ENCODE data around the gene UEVLD.

The UEVLD gene

GRCh38 chr11:18540207-18541009 is 48.1 kb downstream of the UEVLD start:
- H2BK5ac ChIP-seq (ENCODE audit: low read depth, low read length, poor library complexity) = no peak overlapping the region
- DNase-seq = peak in 1 of 2 donors; percentile 54
- H2AK5ac ChIP-seq (ENCODE audit: low read length) = no peak overlapping the region
- H3K4me3 ChIP-seq (ENCODE audit: low read depth, low read length) = no peak overlapping the region
- H3K18ac ChIP-seq (ENCODE audit: low read length) = no peak overlapping the region
- H3K23ac ChIP-seq (ENCODE audit: low read length) = no peak overlapping the region
- no peak overlapping the region for H4K91ac ChIP-seq (ENCODE audit: low read depth, low read length)
- H2BK120ac ChIP-seq (ENCODE audit: insufficient read depth, low read length, poor library complexity) = no peak overlapping the region
- H3K9ac ChIP-seq (ENCODE audit: low read length) = no peak overlapping the region
- WGBS (ENCODE audit: extremely low coverage, insufficient coverage, insufficient read length) = no CpG with 5 or more reads among the region's 1 CpG
- no peak overlapping the region for H3K4me2 ChIP-seq (ENCODE audit: low read length)
- no peak overlapping the region for H4K8ac ChIP-seq (ENCODE audit: low read depth, low read length)
- H3K27me3 ChIP-seq (ENCODE audit: insufficient read depth, low read length) = no peaks in the 10 kb centered on the region
- no peak overlapping the region for H3K14ac ChIP-seq (ENCODE audit: low read length)
- no peak overlapping the region for H3K27ac ChIP-seq (ENCODE audit: low read depth, low read length)
- no peak overlapping the region for H3K4ac ChIP-seq (ENCODE audit: low read depth, low read length)
- H3K9me3 ChIP-seq (ENCODE audit: insufficient read depth, low read depth, low read length) = no peaks in the 10 kb centered on the region
- H2BK12ac ChIP-seq (ENCODE audit: low read length) = no peak overlapping the region
- no peak overlapping the region for H2AFZ ChIP-seq (ENCODE audit: insufficient read depth, low read length, poor library complexity)
- H3K36me3 ChIP-seq (ENCODE audit: control insufficient read depth in 1 of 2, insufficient read depth in 2 of 2, low read length in 2 of 2) = peaks cover 6 to 12% of the 10 kb centered on the region in 2 experiments
- no peaks in the 10 kb centered on the region for H3K79me1 ChIP-seq (ENCODE audit: low read length)
- no peaks in the 10 kb centered on the region for H3K79me2 ChIP-seq (ENCODE audit: control insufficient read depth, insufficient read depth, low read length, poor library complexity)
- no peak overlapping the region for H4K12ac ChIP-seq (ENCODE audit: low read depth, low read length)
- H3K4me1 ChIP-seq (ENCODE audit: control insufficient read depth in 1 of 2, insufficient read depth in 2 of 2, low read length in 2 of 2) = no peaks in the 10 kb centered on the region

- H3K9me3 ChIP-seq (ENCODE audit: insufficient read depth, low read depth, low read length) = no peaks in the 10 kb centered on the region
- no peak for DNase-seq
- no peaks in the 10 kb centered on the region for H3K4me1 ChIP-seq (ENCODE audit: control insufficient read depth in 1 of 2, insufficient read depth in 2 of 2, low read length in 2 of 2)
- H3K27ac ChIP-seq (ENCODE audit: low read depth, low read length) = no peak overlapping the region
- H2BK5ac ChIP-seq (ENCODE audit: low read depth, low read length, poor library complexity) = no peak overlapping the region
- no peak overlapping the region for H2BK120ac ChIP-seq (ENCODE audit: insufficient read depth, low read length, poor library complexity)
- H3K18ac ChIP-seq (ENCODE audit: low read length) = no peak overlapping the region
- H2AK5ac ChIP-seq (ENCODE audit: low read length) = no peak overlapping the region
- H4K12ac ChIP-seq (ENCODE audit: low read depth, low read length) = no peak overlapping the region
- no peak overlapping the region for H3K4ac ChIP-seq (ENCODE audit: low read depth, low read length)
- H2AFZ ChIP-seq (ENCODE audit: insufficient read depth, low read length, poor library complexity) = no peak overlapping the region
- no peak overlapping the region for H2BK12ac ChIP-seq (ENCODE audit: low read length)
- no peak overlapping the region for H3K14ac ChIP-seq (ENCODE audit: low read length)
- no peak overlapping the region for H4K8ac ChIP-seq (ENCODE audit: low read depth, low read length)
- H3K27me3 ChIP-seq (ENCODE audit: insufficient read depth, low read length) = no peaks in the 10 kb centered on the region
- no peaks in the 10 kb centered on the region for H3K79me2 ChIP-seq (ENCODE audit: control insufficient read depth, insufficient read depth, low read length, poor library complexity)
- H3K9ac ChIP-seq (ENCODE audit: low read length) = no peak overlapping the region
- H3K4me3 ChIP-seq (ENCODE audit: low read depth, low read length) = no peak overlapping the region
- H3K79me1 ChIP-seq (ENCODE audit: low read length) = no peaks in the 10 kb centered on the region
- no peak overlapping the region for H4K91ac ChIP-seq (ENCODE audit: low read depth, low read length)
- H3K4me2 ChIP-seq (ENCODE audit: low read length) = no peak overlapping the region
- no CpG with 5 or more reads among the region's 1 CpG for WGBS (ENCODE audit: extremely low coverage, insufficient coverage, insufficient read length)
- peaks cover 6 to 8% of the 10 kb centered on the region in 2 experiments for H3K36me3 ChIP-seq (ENCODE audit: control insufficient read depth in 1 of 2, insufficient read depth in 2 of 2, low read length in 2 of 2)
- no peak overlapping the region for H3K23ac ChIP-seq (ENCODE audit: low read length)
Observed at GRCh38 chr11:18536209-18536608, 52.3 kb downstream of the UEVLD start.

- Histone ChIP-seq H2AK5ac (ENCODE audit: low read length) (no peak overlapping the region), H3K14ac (ENCODE audit: low read length) (no peak overlapping the region), H3K79me1 (ENCODE audit: low read length) (no peaks in the 10 kb centered on the region), H2AFZ (ENCODE audit: insufficient read depth, low read length, poor library complexity) (no peak overlapping the region), H4K8ac (ENCODE audit: low read depth, low read length) (no peak overlapping the region), H3K9ac (ENCODE audit: low read length) (no peak overlapping the region), H3K27me3 (ENCODE audit: insufficient read depth, low read length) (no peaks in the 10 kb centered on the region), H3K4me3 (ENCODE audit: low read depth, low read length) (no peak overlapping the region), H2BK12ac (ENCODE audit: low read length) (no peak overlapping the region), H3K79me2 (ENCODE audit: control insufficient read depth, insufficient read depth, low read length, poor library complexity) (no peaks in the 10 kb centered on the region), H3K23ac (ENCODE audit: low read length) (no peak overlapping the region), H3K9me3 (ENCODE audit: insufficient read depth, low read depth, low read length) (no peaks in the 10 kb centered on the region), H4K12ac (ENCODE audit: low read depth, low read length) (no peak overlapping the region), H2BK5ac (ENCODE audit: low read depth, low read length, poor library complexity) (no peak overlapping the region), H3K18ac (ENCODE audit: low read length) (no peak overlapping the region), H3K36me3 (ENCODE audit: control insufficient read depth in 1 of 2, insufficient read depth in 2 of 2, low read length in 2 of 2) (peaks cover 6 to 8% of the 10 kb centered on the region in 2 experiments), H3K4ac (ENCODE audit: low read depth, low read length) (no peak overlapping the region), H3K4me1 (ENCODE audit: control insufficient read depth in 1 of 2, insufficient read depth in 2 of 2, low read length in 2 of 2) (no peaks in the 10 kb centered on the region), H3K4me2 (ENCODE audit: low read length) (no peak overlapping the region), H2BK120ac (ENCODE audit: insufficient read depth, low read length, poor library complexity) (no peak overlapping the region), H4K91ac (ENCODE audit: low read depth, low read length) (no peak overlapping the region), H3K27ac (ENCODE audit: low read depth, low read length) (no peak overlapping the region)
- WGBS (ENCODE audit: extremely low coverage, insufficient coverage, insufficient read length) = no CpG with 5 or more reads among the region's 1 CpG
- DNase-seq = no peak
Observed at GRCh38 chr11:18534245-18534644, 54.3 kb downstream of the UEVLD start.

- Histone ChIP-seq H3K36me3 (ENCODE audit: control insufficient read depth in 1 of 2, insufficient read depth in 2 of 2, low read length in 2 of 2) (peaks cover 5 to 6% of the 10 kb centered on the region in 2 experiments), H3K14ac (ENCODE audit: low read length) (no peak overlapping the region), H3K4me2 (ENCODE audit: low read length) (no peak overlapping the region), H3K4ac (ENCODE audit: low read depth, low read length) (no peak overlapping the region), H2BK12ac (ENCODE audit: low read length) (no peak overlapping the region), H3K4me1 (ENCODE audit: control insufficient read depth in 1 of 2, insufficient read depth in 2 of 2, low read length in 2 of 2) (no peaks in the 10 kb centered on the region), H2AFZ (ENCODE audit: insufficient read depth, low read length, poor library complexity) (no peak overlapping the region), H4K8ac (ENCODE audit: low read depth, low read length) (no peak overlapping the region), H4K91ac (ENCODE audit: low read depth, low read length) (no peak overlapping the region), H3K18ac (ENCODE audit: low read length) (no peak overlapping the region), H2AK5ac (ENCODE audit: low read length) (no peak overlapping the region), H3K79me1 (ENCODE audit: low read length) (no peaks in the 10 kb centered on the region), H3K79me2 (ENCODE audit: control insufficient read depth, insufficient read depth, low read length, poor library complexity) (no peaks in the 10 kb centered on the region), H2BK120ac (ENCODE audit: insufficient read depth, low read length, poor library complexity) (no peak overlapping the region), H3K23ac (ENCODE audit: low read length) (no peak overlapping the region), H4K12ac (ENCODE audit: low read depth, low read length) (no peak overlapping the region), H3K27me3 (ENCODE audit: insufficient read depth, low read length) (no peaks in the 10 kb centered on the region), H3K27ac (ENCODE audit: low read depth, low read length) (no peak overlapping the region), H3K9ac (ENCODE audit: low read length) (no peak overlapping the region), H3K9me3 (ENCODE audit: insufficient read depth, low read depth, low read length) (no peaks in the 10 kb centered on the region), H3K4me3 (ENCODE audit: low read depth, low read length) (no peak overlapping the region), H2BK5ac (ENCODE audit: low read depth, low read length, poor library complexity) (no peak overlapping the region)
- DNase-seq = no peak
- no CpG with 5 or more reads among the region's 3 CpGs for WGBS (ENCODE audit: extremely low coverage, insufficient coverage, insufficient read length)
Observed at GRCh38 chr11:18533365-18533764, 55.2 kb downstream of the UEVLD start.
